Parathyroid adenoma (tissue), 2 donors: Measurements from ENCODE around the gene UBR2.

Experiments
- H2AFZ ChIP-seq: fragments of 300-600 bp; sonication (generic); one replicate; pipeline ENCODE4 v1.7.0; 2017; ENCODE audit warnings: antibody characterized with exemption, mild to moderate bottlenecking
- H3K27ac ChIP-seq: fragments of 300-600 bp; sonication (generic); one replicate; pipeline ENCODE4 v1.7.0; 2017
- H3K27me3 ChIP-seq: fragments of 300-600 bp; sonication (generic); one replicate; pipeline ENCODE4 v1.7.0; 2017; ENCODE audit warnings: low read length; ENCODE audit not compliant: control insufficient read depth, insufficient read depth
- H3K36me3 ChIP-seq: fragments of 300-600 bp; sonication (generic); one replicate; pipeline ENCODE4 v1.7.0; 2017; ENCODE audit warnings: low read length; ENCODE audit not compliant: control insufficient read depth, insufficient read depth
- H3K4me1 ChIP-seq: fragments of 300-600 bp; sonication (generic); one replicate; pipeline ENCODE4 v1.7.0; 2017; ENCODE audit warnings: control low read depth
- H3K4me2 ChIP-seq: fragments of 300-600 bp; sonication (generic); one replicate; pipeline ENCODE4 v1.7.0; 2017; ENCODE audit warnings: low read length
- H3K4me3 ChIP-seq: fragments of 300-600 bp; sonication (generic); one replicate; pipeline ENCODE4 v1.7.0; 2017; ENCODE audit warnings: low read depth, low read length
- H3K79me2 ChIP-seq: fragments of 300-600 bp; sonication (generic); one replicate; pipeline ENCODE4 v1.7.0; 2017; ENCODE audit warnings: control low read depth
- H3K9ac ChIP-seq: fragments of 300-600 bp; sonication (generic); one replicate; pipeline ENCODE4 v1.7.0; 2017; ENCODE audit warnings: mild to moderate bottlenecking
- H3K9me3 ChIP-seq: fragments of 300-600 bp; sonication (generic); one replicate; pipeline ENCODE4 v1.7.0; 2017; ENCODE audit warnings: low read length; ENCODE audit not compliant: control insufficient read depth
- TF ChIP-seq, protein P1 (sequence below): fragments of 300-600 bp; sonication (generic); IDR thresholded peaks from one replicate; pipeline ENCODE4 v1.7.0; 2017; ENCODE audit warnings: antibody characterized with exemption, mild to moderate bottlenecking
- donor health status: primary hyperparathyroidism.

The UBR2 gene

DNA sequence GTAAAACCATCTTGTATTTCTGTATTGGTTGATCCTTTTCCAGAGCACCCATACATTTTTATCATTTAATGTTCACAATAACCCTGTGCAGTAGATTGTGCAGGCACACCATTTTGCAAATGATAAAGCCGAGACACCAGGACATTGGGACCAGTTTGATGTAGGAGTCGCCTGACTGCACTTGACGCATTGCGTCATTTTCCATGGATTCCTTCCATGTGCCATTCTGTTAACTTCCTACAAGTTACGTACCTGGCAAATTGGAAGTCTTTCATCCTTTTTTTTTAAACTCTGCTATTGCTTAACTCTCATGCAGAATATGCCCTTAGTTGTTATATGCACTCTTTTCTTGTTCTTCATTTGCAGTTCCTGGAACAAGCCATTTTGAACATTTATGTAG lies 115.5 kb downstream of the UBR2 start:
- TF ChIP-seq, protein P1, sequence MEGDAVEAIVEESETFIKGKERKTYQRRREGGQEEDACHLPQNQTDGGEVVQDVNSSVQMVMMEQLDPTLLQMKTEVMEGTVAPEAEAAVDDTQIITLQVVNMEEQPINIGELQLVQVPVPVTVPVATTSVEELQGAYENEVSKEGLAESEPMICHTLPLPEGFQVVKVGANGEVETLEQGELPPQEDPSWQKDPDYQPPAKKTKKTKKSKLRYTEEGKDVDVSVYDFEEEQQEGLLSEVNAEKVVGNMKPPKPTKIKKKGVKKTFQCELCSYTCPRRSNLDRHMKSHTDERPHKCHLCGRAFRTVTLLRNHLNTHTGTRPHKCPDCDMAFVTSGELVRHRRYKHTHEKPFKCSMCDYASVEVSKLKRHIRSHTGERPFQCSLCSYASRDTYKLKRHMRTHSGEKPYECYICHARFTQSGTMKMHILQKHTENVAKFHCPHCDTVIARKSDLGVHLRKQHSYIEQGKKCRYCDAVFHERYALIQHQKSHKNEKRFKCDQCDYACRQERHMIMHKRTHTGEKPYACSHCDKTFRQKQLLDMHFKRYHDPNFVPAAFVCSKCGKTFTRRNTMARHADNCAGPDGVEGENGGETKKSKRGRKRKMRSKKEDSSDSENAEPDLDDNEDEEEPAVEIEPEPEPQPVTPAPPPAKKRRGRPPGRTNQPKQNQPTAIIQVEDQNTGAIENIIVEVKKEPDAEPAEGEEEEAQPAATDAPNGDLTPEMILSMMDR: no peak
- Histone ChIP-seq H3K79me2 (no peaks in the 10 kb centered on the region), H3K27ac (no peak overlapping the region), H2AFZ (no peak overlapping the region), H3K9me3 (no peaks in the 10 kb centered on the region), H3K27me3 (no peaks in the 10 kb centered on the region), H3K36me3 (no peaks in the 10 kb centered on the region), H3K4me1 (no peaks in the 10 kb centered on the region), H3K4me2 (no peak overlapping the region), H3K4me3 (no peak overlapping the region), H3K9ac (no peak overlapping the region)

DNA sequence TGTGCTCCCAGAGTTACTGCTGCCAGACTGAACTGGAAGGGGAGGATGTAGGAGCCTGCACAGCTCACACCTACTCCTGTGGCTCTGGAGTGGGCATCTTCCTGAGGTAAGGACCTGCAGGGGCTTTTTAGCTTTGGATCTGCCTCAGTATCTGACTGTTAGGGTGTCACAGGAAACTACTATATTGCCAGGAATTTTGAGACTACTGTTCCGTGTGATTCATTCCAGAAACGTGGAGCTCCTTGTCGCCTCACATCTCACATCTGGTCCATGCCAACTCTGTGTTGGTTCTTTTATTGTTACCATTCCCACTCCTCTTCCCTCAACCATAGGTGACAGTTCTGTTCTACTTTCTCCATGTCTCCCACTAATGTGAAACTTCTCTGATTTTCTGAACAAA lies 124.5 kb downstream of the UBR2 start:
- peaks cover 2% of the 10 kb centered on the region for H3K36me3 ChIP-seq

DNA sequence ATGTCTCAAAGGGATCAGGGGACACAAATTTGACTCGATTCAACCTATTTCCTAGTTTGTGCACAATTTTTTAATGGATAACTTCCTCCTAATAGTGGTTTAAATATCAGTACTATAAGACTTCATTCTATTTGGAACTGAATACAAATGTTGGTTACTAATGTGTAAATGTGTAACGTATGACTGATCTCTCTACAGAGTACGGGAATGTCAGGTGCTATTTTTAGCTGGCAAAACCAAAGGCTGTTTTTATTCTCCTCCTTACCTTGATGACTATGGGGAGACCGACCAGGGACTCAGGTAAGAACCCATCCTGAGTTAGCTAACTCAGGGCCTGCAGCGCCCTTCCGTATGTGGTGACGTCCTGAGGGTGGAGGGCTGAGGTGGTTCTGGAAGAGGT lies 125.5 kb downstream of the UBR2 start:
- no peak overlapping the region for H3K4me3 ChIP-seq
- no peak overlapping the region for H3K4me2 ChIP-seq
- H3K27me3 ChIP-seq: no peaks in the 10 kb centered on the region
- no peak overlapping the region for H2AFZ ChIP-seq
- H3K79me2 ChIP-seq: no peaks in the 10 kb centered on the region
- no peak overlapping the region for H3K9ac ChIP-seq
- H3K27ac ChIP-seq: no peak overlapping the region
- H3K4me1 ChIP-seq: peaks cover 7% of the 10 kb centered on the region
- TF ChIP-seq, protein P1: no peak
- no peaks in the 10 kb centered on the region for H3K9me3 ChIP-seq
- H3K36me3 ChIP-seq: peaks cover 2% of the 10 kb centered on the region

More for the DNA sequence above, 124.5 kb downstream of the UBR2 start:
- TF ChIP-seq, protein P1: no peak
- Histone ChIP-seq H3K27ac (no peak overlapping the region), H3K4me3 (no peak overlapping the region), H3K4me2 (no peak overlapping the region), H3K9ac (no peak overlapping the region), H2AFZ (no peak overlapping the region), H3K4me1 (no peaks in the 10 kb centered on the region), H3K27me3 (no peaks in the 10 kb centered on the region), H3K79me2 (no peaks in the 10 kb centered on the region), H3K9me3 (no peaks in the 10 kb centered on the region)

DNA sequence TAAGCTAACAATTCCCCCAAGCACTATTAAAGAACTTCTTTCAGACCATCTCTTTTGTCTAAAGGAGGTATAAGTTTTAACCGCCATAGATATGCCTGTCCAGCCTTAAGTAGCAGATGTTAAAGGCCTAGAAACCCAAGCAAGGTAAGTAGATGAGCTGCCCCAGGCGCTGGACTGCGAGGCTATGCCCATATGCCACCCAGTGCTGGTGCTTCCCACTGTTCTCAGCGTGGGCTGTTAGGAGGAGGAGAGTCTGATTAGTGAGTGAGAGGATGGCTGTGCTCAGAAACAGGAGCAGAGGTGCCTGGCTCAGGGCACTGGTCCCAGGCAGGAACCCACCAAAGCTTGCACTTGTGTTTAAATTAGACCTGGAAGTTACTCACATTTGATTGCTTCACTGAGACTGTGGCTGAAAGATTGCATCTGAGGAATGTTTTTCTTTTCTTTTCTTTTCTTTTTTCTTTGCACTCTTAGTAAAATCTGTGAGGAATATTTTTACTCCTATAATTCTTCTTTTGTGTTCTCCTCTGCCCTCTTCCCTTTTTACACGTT lies 126.4 kb downstream of the UBR2 start:
- H3K4me1 ChIP-seq: peaks cover 12% of the 10 kb centered on the region
- no peaks in the 10 kb centered on the region for H3K79me2 ChIP-seq
- TF ChIP-seq, protein P1: no peak
- H3K27ac ChIP-seq: no peak overlapping the region
- H3K27me3 ChIP-seq: no peaks in the 10 kb centered on the region
- H3K36me3 ChIP-seq: no peaks in the 10 kb centered on the region
- no peak overlapping the region for H3K9ac ChIP-seq
- H3K9me3 ChIP-seq: no peaks in the 10 kb centered on the region
- H2AFZ ChIP-seq: no peak overlapping the region
- H3K4me3 ChIP-seq: no peak overlapping the region
- H3K4me2 ChIP-seq: no peak overlapping the region

DNA sequence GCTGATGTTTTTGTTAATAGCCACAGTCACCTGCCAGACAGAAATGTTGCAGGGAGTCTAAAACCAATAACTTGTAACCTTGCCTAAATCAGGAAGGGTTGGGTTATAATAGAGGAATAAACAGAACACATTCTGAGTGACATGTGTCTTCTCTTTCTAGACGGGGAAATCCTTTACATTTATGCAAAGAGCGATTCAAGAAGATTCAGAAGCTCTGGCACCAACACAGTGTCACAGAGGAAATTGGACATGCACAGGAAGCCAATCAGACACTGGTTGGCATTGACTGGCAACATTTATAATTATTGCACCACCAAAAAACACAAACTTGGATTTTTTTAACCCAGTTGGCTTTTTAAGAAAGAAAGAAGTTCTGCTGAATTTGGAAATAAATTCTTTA lies 127.0 kb downstream of the UBR2 start:
- Histone ChIP-seq H3K9ac (no peak overlapping the region), H3K4me1 (peaks cover 12% of the 10 kb centered on the region), H3K4me2 (peak overlapping the region; percentile 21), H2AFZ (no peak overlapping the region), H3K27ac (no peak overlapping the region), H3K4me3 (no peak overlapping the region), H3K9me3 (no peaks in the 10 kb centered on the region), H3K79me2 (no peaks in the 10 kb centered on the region), H3K27me3 (no peaks in the 10 kb centered on the region), H3K36me3 (no peaks in the 10 kb centered on the region)
- TF ChIP-seq, protein P1: no peak
